ENCODE results near the gene SGIP1. TPM values are rescaled to one million over a fixed set of nuclear protein-coding genes. Genes with fewer than 3 reads are reported as not detected.
"Not testable (repeated sequence)": the region's sequence is repeated elsewhere in the genome, so short reads cannot be mapped to it uniquely, and the experiment has no call there.

SGIP1 gene
- total RNA-seq, 8 experiments from 2014 or later: 0.05 to 82.9 (median 26.2) TPM; not detected in 1

GRCh38 chr1:66705110-66705509, 171.2 kb downstream of the SGIP1 start:
- Histone ChIP-seq H3K27ac (no peak overlapping the region), H3K4me1 (replicated peaks in 1 of 2) (peaks cover 10 to 36% of the 10 kb centered on the region in 2 donors), H3K4me3 (no peak overlapping the region)
- in situ Hi-C loops (cut with MboI; ENCODE audit: low pct_unique_long_range_greater_than_20kb in 2 of 9, low sequenced_read_pairs in 9 of 9, unreplicated experiment in 9 of 9): loop anchor here in 2 of 9 experiments (25.0 kb wide), 2 partner anchors 193 to 443 kb away; no protein-coding TSS in a partner anchor
- ATAC-seq (replicated peaks in 6 of 8): peak in 7 of 8 experiments; percentile 19 to 70 (median 61)
- WGBS, 10 experiments: 0 to 100% (median 71%) methylated on average over 1 to 5 of the region's 5 CpGs

- Histone ChIP-seq H3K27ac (no peak overlapping the region), H3K4me1 (replicated peaks in 1 of 2) (no peaks in the 10 kb centered on the region), H3K4me3 (no peak overlapping the region)
- in situ Hi-C loops (cut with MboI; ENCODE audit: low pct_unique_long_range_greater_than_20kb in 2 of 9, low sequenced_read_pairs in 9 of 9, unreplicated experiment in 9 of 9): loop anchor here in 2 of 9 experiments (25.0 kb wide), 2 partner anchors 199 to 449 kb away; no protein-coding TSS in a partner anchor
- ATAC-seq (replicated peaks in 6 of 8): peak in 3 of 8 experiments; percentile 36 to 68 (median 40)
- 8 to 64% (median 51%) methylated on average over 2 of the region's 2 CpGs; no CpG with 5 or more reads in 2 of the 10 experiments for WGBS, 10 experiments
Measured at GRCh38 chr1:66711420-66711819, 177.5 kb downstream of the SGIP1 start.

GRCh38 chr1:66712839-66713238, 178.9 kb downstream of the SGIP1 start:
- Histone ChIP-seq H3K27ac (no peak overlapping the region), H3K4me3 (no peak overlapping the region), H3K4me1 (replicated peaks in 1 of 2) (no peaks in the 10 kb centered on the region)
- no peak for ATAC-seq (replicated peaks in 6 of 8)
- in situ Hi-C loops (cut with MboI; ENCODE audit: low pct_unique_long_range_greater_than_20kb in 2 of 9, low sequenced_read_pairs in 9 of 9, unreplicated experiment in 9 of 9): loop anchor here in 2 of 9 experiments (25.0 kb wide), 2 partner anchors 201 to 451 kb away; no protein-coding TSS in a partner anchor
- 39 to 90% (median 72%) methylated on average over 2 of the region's 2 CpGs; no CpG with 5 or more reads in 3 of the 10 experiments for WGBS, 10 experiments

GRCh38 chr1:66723985-66724384, 190.0 kb downstream of the SGIP1 start:
- no peak for ATAC-seq (replicated peaks in 6 of 8)
- Histone ChIP-seq H3K4me1 (replicated peaks in 1 of 2) (no peaks in the 10 kb centered on the region), H3K27ac (no peak overlapping the region), H3K4me3 (no peak overlapping the region)
- in situ Hi-C loops (cut with MboI; ENCODE audit: low pct_unique_long_range_greater_than_20kb in 2 of 9, low sequenced_read_pairs in 9 of 9, unreplicated experiment in 9 of 9): loop anchor here in 2 of 9 experiments (10.0 to 25.0 kb wide), 3 partner anchors 212 to 469 kb away; no protein-coding TSS in a partner anchor

GRCh38 chr1:66725885-66726665, 192.1 kb downstream of the SGIP1 start:
- in situ Hi-C loops (cut with MboI; ENCODE audit: low pct_unique_long_range_greater_than_20kb in 2 of 9, low sequenced_read_pairs in 9 of 9, unreplicated experiment in 9 of 9): loop anchor here in 1 of 9 experiments (10.0 kb wide), 1 partner anchor 471 kb away; no protein-coding TSS in a partner anchor
- Histone ChIP-seq H3K4me1 (replicated peaks in 1 of 2) (no peaks in the 10 kb centered on the region), H3K27ac (no peak overlapping the region), H3K4me3 (no peak overlapping the region)
- ATAC-seq (replicated peaks in 6 of 8): peak; percentile 78 to 94 (median 91)
- 3 to 65% (median 21%) methylated on average over 2 to 9 of the region's 9 CpGs for WGBS, 10 experiments

- H3K4me3 ChIP-seq: no peak overlapping the region
- no peak for ATAC-seq (replicated peaks in 6 of 8)
- in situ Hi-C loops (cut with MboI; ENCODE audit: low pct_unique_long_range_greater_than_20kb in 2 of 9, low sequenced_read_pairs in 9 of 9, unreplicated experiment in 9 of 9): loop anchor here in 1 of 9 experiments (10.0 kb wide), 1 partner anchor 473 kb away; no protein-coding TSS in a partner anchor
Measured at GRCh38 chr1:66728021-66728420, 194.1 kb downstream of the SGIP1 start.

GRCh38 chr1:66728716-66729115, 194.8 kb downstream of the SGIP1 start:
- not testable (repeated sequence) for H3K4me1 ChIP-seq (replicated peaks in 1 of 2); H3K4me3 ChIP-seq; H3K27ac ChIP-seq; ATAC-seq (replicated peaks in 6 of 8)
- in situ Hi-C loops (cut with MboI; ENCODE audit: low pct_unique_long_range_greater_than_20kb in 2 of 9, low sequenced_read_pairs in 9 of 9, unreplicated experiment in 9 of 9): loop anchor here in 1 of 9 experiments (10.0 kb wide), 1 partner anchor 474 kb away; no protein-coding TSS in a partner anchor

More at GRCh38 chr1:66728021-66728420, 194.1 kb downstream of the SGIP1 start:
- 0 to 100% (median 90%) methylated on average over 1 to 2 of the region's 2 CpGs; no CpG with 5 or more reads in 1 of the 10 experiments for WGBS, 10 experiments
- no peaks in the 10 kb centered on the region for H3K4me1 ChIP-seq (replicated peaks in 1 of 2)
- H3K27ac ChIP-seq: no peak overlapping the region

GRCh38 chr1:66729119-66729518, 195.2 kb downstream of the SGIP1 start:
- ATAC-seq (replicated peaks in 6 of 8): no peak
- H3K4me1 ChIP-seq (replicated peaks in 1 of 2): no peaks in the 10 kb centered on the region
- H3K4me3 ChIP-seq: no peak overlapping the region
- WGBS, 10 experiments: 20 to 100% (median 94%) methylated on average over 1 to 6 of the region's 6 CpGs
- H3K27ac ChIP-seq: no peak overlapping the region
- in situ Hi-C loops (cut with MboI; ENCODE audit: low pct_unique_long_range_greater_than_20kb in 2 of 9, low sequenced_read_pairs in 9 of 9, unreplicated experiment in 9 of 9): loop anchor here in 1 of 9 experiments (10.0 kb wide), 1 partner anchor 474 kb away; no protein-coding TSS in a partner anchor

GRCh38 chr1:66729523-66729922, 195.6 kb downstream of the SGIP1 start:
- WGBS, 10 experiments: 86 to 100% (median 96%) methylated on average over 2 to 3 of the region's 3 CpGs; no CpG with 5 or more reads in 3 of the 10 experiments
- ATAC-seq (replicated peaks in 6 of 8): no peak
- Histone ChIP-seq H3K27ac (no peak overlapping the region), H3K4me1 (replicated peaks in 1 of 2) (no peaks in the 10 kb centered on the region), H3K4me3 (no peak overlapping the region)
- in situ Hi-C loops (cut with MboI; ENCODE audit: low pct_unique_long_range_greater_than_20kb in 2 of 9, low sequenced_read_pairs in 9 of 9, unreplicated experiment in 9 of 9): loop anchor here in 1 of 9 experiments (10.0 kb wide), 1 partner anchor 475 kb away; no protein-coding TSS in a partner anchor

GRCh38 chr1:66730462-66730861, 196.5 kb downstream of the SGIP1 start:
- H3K4me3 ChIP-seq: no peak overlapping the region
- WGBS, 10 experiments: 78 to 100% (median 88%) methylated on average over 1 to 2 of the region's 2 CpGs; no CpG with 5 or more reads in 1 of the 10 experiments
- in situ Hi-C loops (cut with MboI; ENCODE audit: low pct_unique_long_range_greater_than_20kb in 2 of 9, low sequenced_read_pairs in 9 of 9, unreplicated experiment in 9 of 9): no loop called here
- no peak overlapping the region for H3K27ac ChIP-seq
- H3K4me1 ChIP-seq (replicated peaks in 1 of 2): no peaks in the 10 kb centered on the region
- no peak for ATAC-seq (replicated peaks in 6 of 8)

- Histone ChIP-seq H3K4me1 (replicated peaks in 1 of 2) (no peaks in the 10 kb centered on the region), H3K4me3 (no peak overlapping the region), H3K27ac (no peak overlapping the region)
- ATAC-seq (replicated peaks in 6 of 8): peak in 3 of 8 experiments; percentile 45 to 89 (median 46)
- 27 to 89% (median 70%) methylated on average over 1 to 4 of the region's 4 CpGs for WGBS, 10 experiments
- in situ Hi-C loops (cut with MboI; ENCODE audit: low pct_unique_long_range_greater_than_20kb in 2 of 9, low sequenced_read_pairs in 9 of 9, unreplicated experiment in 9 of 9): no loop called here
Measured at GRCh38 chr1:66731170-66731865, 197.4 kb downstream of the SGIP1 start.

GRCh38 chr1:66732407-66733166, 198.6 kb downstream of the SGIP1 start:
- H3K4me3 ChIP-seq: no peak overlapping the region
- 0 to 50% (median 0%) methylated on average over 1 of the region's 1 CpG; no CpG with 5 or more reads in 3 of the 10 experiments for WGBS, 10 experiments
- in situ Hi-C loops (cut with MboI; ENCODE audit: low pct_unique_long_range_greater_than_20kb in 2 of 9, low sequenced_read_pairs in 9 of 9, unreplicated experiment in 9 of 9): no loop called here
- no peak overlapping the region for H3K27ac ChIP-seq
- H3K4me1 ChIP-seq (replicated peaks in 1 of 2): no peaks in the 10 kb centered on the region
- ATAC-seq (replicated peaks in 6 of 8): no peak
